Panc1 (cell line): Measurements from ENCODE around the gene CAPN10. TPM values are rescaled to one million over a fixed set of nuclear protein-coding genes. Genes with fewer than 3 reads are reported as not detected.

Experiments used
- ATAC-seq: fragments of 200-7000 bp; cut with Tn5 transposase; 2 replicates; pipeline ENCODE4 v1.9.1; 2020; ENCODE audit warnings: mild to moderate bottlenecking, moderate library complexity
- BruUV-seq: library from RNA; stranded (reverse); fragments of 400-500 nt; replicated peaks from 2 replicates; lab custom pipeline; 2021; lab: Mats Ljungman, UMichigan
- CTCF ChIA-PET: fragments of 300-600 bp; sonication (Branson Sonifier 250); formaldehyde crosslinking; loops from one replicate; lab custom pipeline; 2022; ENCODE audit warnings: antibody characterized with exemption; lab: Charles Lee
- POLR2A ChIA-PET: fragments of 300-600 bp; sonication (Branson Sonifier 250); formaldehyde crosslinking; loops from one replicate; lab custom pipeline; 2022; ENCODE audit warnings: antibody characterized with exemption; lab: Charles Lee
- DNase-seq: peaks from one replicate; pipeline ENCODE4 v3.0.0-alpha.2; 2010; ENCODE audit warnings: low read depth, low spot score
- H3K27ac ChIP-seq: 2 replicates; pipeline ENCODE4 v1.5.1; 2011; ENCODE audit warnings: mild to moderate bottlenecking, low read length, inconsistent platforms
- H3K27me3 ChIP-seq: fragments of 200-500 bp; sonication (Bioruptor generic); 2 replicates; pipeline ENCODE4 v1.6.0; 2014; ENCODE audit warnings: low read length, inconsistent platforms; ENCODE audit not compliant: control insufficient read depth, insufficient read depth
- H3K36me3 ChIP-seq: fragments of 200-500 bp; sonication (Bioruptor generic); 2 replicates; pipeline ENCODE4 v1.5.1; 2014; ENCODE audit warnings: inconsistent platforms, mild to moderate bottlenecking, low read length, moderate library complexity; ENCODE audit not compliant: control insufficient read depth, insufficient read depth
- H3K4me1 ChIP-seq: 2 replicates; pipeline ENCODE4 v1.5.1; 2011; ENCODE audit warnings: inconsistent platforms, mild to moderate bottlenecking, low read length, moderate library complexity; ENCODE audit not compliant: control insufficient read depth, insufficient read depth
- H3K4me3 ChIP-seq, 2 experiments: 2 replicates each; pipeline ENCODE4 v1.5.1; 2011 to 2012; ENCODE audit warnings: low read depth in 2 of 2, low read length in 2 of 2, mild to moderate bottlenecking in 2 of 2, inconsistent platforms in 1 of 2, moderate library complexity in 1 of 2
- H3K9me3 ChIP-seq: fragments of 200-500 bp; sonication (Bioruptor generic); 2 replicates; pipeline ENCODE4 v1.5.1; 2014; ENCODE audit warnings: low read depth, mild to moderate bottlenecking, inconsistent platforms, low read length, moderate library complexity; ENCODE audit not compliant: control insufficient read depth, insufficient read depth
- SIN3A ChIP-seq: IDR thresholded peaks from 2 replicates; pipeline ENCODE4 v1.6.1; 2012; ENCODE audit warnings: low read depth, mild to moderate bottlenecking, low read length, moderate library complexity, borderline replicate concordance; ENCODE audit not compliant: insufficient read depth
- in situ Hi-C: cut with HindIII; loops from 2 replicates; pipeline ENCODE4 v1.10.0; 2016; ENCODE audit warnings: low sequenced_read_pairs, low pct_unique_long_range_greater_than_20kb
- intact Hi-C: fragments of 100-400 bp; cut with micrococcal nuclease; formaldehyde crosslinking; loops from one replicate; pipeline ENCODE4 v1.10.0; 2022; ENCODE audit not compliant: unreplicated experiment
- total RNA-seq: library from RNA; stranded (reverse); gene quantifications from one replicate; pipeline ENCODE4 v1.2.1, GENCODE V29; 2021; ENCODE audit not compliant: unreplicated experiment
- TF ChIP-seq, protein P1 (sequence below), 2 experiments: IDR thresholded peaks; 2 replicates each; pipeline ENCODE4 v1.6.1; 2011 to 2012; ENCODE audit warnings: low read depth in 2 of 2, control low read depth in 1 of 2, low read length in 1 of 2, mild to moderate bottlenecking in 1 of 2, moderate library complexity in 1 of 2; ENCODE audit not compliant: insufficient read depth in 1 of 2
- TF ChIP-seq, protein P2 (sequence below): fragments of 450-650 bp; IDR thresholded peaks from 2 replicates; pipeline ENCODE4 v1.5.1; 2017; ENCODE audit warnings: mild to moderate bottlenecking

CAPN10 gene
- total RNA-seq, 1 experiment from 2014 or later: 38.6 TPM

DNA sequence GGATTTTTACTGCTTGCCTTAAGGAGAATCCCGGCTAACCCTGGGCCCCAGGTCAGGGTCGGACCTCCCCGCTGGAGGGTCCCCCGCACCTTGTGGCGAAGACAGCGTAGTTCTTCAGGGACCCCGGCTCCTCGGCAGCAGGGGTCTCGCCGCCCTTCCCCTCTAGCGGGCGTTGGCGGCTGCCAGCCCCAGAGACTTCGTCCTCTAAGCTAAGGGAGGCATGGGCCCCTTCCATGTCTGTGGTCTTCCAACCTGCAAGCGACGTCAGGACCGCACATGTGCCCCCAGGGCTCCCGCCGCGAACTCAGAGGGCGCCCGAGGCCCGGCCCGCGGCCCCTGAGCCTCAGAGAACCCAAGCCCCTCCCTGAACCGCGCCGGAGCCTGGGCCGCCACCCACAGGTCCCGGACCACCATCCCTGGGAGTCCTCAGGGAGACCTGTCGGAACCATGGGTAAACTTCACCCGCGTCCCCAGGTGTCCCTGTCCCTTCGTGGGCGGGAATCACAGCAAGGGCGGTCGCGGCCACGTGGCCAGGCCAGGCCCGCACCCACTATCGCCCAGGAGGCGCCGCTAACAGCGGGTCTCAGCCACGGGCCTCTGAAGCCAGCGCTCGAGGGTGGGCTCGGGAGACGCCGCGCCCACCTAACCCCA, 29.3 kb upstream of the CAPN10 start:
- CTCF ChIA-PET: interaction anchor here (0.7 to 1.0 kb wide), 2 partner anchors 43 to 365 kb away, joined by 3 to 4 read pairs; no protein-coding TSS in a partner anchor
- POLR2A ChIA-PET: interaction anchor here (0.6 kb wide), 1 partner anchor 29 kb away, joined by 4 read pairs; the partner anchor contains the start of gene CAPN10
- ATAC-seq (no peak), DNase-seq (no peak)
- Histone ChIP-seq H3K36me3 (peaks cover 4% of the 10 kb centered on the region), H3K4me1 (peaks cover 32% of the 10 kb centered on the region), H3K27me3 (no peaks in the 10 kb centered on the region), H3K9me3 (no peaks in the 10 kb centered on the region), H3K4me3 (peak overlapping the region; percentile 24 to 38), H3K27ac (peak overlapping the region; percentile 61)
- BruUV-seq: no TSS peak
- in situ Hi-C loops: no loop called here
- TF ChIP-seq, protein P1, sequence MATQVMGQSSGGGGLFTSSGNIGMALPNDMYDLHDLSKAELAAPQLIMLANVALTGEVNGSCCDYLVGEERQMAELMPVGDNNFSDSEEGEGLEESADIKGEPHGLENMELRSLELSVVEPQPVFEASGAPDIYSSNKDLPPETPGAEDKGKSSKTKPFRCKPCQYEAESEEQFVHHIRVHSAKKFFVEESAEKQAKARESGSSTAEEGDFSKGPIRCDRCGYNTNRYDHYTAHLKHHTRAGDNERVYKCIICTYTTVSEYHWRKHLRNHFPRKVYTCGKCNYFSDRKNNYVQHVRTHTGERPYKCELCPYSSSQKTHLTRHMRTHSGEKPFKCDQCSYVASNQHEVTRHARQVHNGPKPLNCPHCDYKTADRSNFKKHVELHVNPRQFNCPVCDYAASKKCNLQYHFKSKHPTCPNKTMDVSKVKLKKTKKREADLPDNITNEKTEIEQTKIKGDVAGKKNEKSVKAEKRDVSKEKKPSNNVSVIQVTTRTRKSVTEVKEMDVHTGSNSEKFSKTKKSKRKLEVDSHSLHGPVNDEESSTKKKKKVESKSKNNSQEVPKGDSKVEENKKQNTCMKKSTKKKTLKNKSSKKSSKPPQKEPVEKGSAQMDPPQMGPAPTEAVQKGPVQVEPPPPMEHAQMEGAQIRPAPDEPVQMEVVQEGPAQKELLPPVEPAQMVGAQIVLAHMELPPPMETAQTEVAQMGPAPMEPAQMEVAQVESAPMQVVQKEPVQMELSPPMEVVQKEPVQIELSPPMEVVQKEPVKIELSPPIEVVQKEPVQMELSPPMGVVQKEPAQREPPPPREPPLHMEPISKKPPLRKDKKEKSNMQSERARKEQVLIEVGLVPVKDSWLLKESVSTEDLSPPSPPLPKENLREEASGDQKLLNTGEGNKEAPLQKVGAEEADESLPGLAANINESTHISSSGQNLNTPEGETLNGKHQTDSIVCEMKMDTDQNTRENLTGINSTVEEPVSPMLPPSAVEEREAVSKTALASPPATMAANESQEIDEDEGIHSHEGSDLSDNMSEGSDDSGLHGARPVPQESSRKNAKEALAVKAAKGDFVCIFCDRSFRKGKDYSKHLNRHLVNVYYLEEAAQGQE (IDR thresholded peaks at IDR 0.05; ENCODE audit: insufficient read depth in 1 of 2, low read depth in 2 of 2, low read length in 1 of 2): no peak
- TF ChIP-seq, protein P2, sequence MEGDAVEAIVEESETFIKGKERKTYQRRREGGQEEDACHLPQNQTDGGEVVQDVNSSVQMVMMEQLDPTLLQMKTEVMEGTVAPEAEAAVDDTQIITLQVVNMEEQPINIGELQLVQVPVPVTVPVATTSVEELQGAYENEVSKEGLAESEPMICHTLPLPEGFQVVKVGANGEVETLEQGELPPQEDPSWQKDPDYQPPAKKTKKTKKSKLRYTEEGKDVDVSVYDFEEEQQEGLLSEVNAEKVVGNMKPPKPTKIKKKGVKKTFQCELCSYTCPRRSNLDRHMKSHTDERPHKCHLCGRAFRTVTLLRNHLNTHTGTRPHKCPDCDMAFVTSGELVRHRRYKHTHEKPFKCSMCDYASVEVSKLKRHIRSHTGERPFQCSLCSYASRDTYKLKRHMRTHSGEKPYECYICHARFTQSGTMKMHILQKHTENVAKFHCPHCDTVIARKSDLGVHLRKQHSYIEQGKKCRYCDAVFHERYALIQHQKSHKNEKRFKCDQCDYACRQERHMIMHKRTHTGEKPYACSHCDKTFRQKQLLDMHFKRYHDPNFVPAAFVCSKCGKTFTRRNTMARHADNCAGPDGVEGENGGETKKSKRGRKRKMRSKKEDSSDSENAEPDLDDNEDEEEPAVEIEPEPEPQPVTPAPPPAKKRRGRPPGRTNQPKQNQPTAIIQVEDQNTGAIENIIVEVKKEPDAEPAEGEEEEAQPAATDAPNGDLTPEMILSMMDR: peak; percentile 32
- no peak for TF ChIP-seq SIN3A
- intact Hi-C loops: loop anchor here (5.0 kb wide), 1 partner anchor 45 kb away; no protein-coding TSS in a partner anchor

DNA sequence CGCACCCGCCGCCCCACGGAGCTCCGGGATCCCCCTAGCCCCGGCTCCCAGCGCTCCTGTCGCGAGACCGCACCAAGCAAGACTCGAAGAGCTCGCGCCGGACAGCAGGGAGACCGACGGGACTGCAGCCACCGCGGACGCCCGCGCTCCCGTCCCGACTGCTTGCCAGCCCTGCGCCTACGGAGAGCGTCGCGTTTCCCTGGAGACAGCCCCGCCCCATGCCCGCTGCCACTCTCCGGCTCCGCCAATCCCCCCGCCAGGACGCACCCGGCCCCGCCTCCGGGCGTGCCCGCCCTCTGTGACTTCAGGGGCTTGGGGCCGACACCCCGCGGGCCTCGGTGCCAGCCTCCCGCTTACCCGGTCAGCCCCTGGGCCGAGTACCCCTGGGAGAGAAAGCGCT, 28.7 kb upstream of the CAPN10 start, which contains the start of gene ANKMY1:
Gene ANKMY1 (minus strand): TSS at position 181 of the 400 bp plus-strand sequence. CDS start 653 bp downstream, outside the sequence.
- BruUV-seq: no TSS peak
- POLR2A ChIA-PET: interaction anchor here (0.6 kb wide), 1 partner anchor 29 kb away, joined by 4 read pairs; the partner anchor contains the start of gene CAPN10
- H3K27me3 ChIP-seq: no peaks in the 10 kb centered on the region
- intact Hi-C loops (loop anchor here (5.0 kb wide), 1 partner anchor 46 kb away; no protein-coding TSS in a partner anchor), in situ Hi-C loops (no loop called here)
- TF ChIP-seq, protein P2: no peak
- TF ChIP-seq SIN3A: peak; percentile 98
- H3K4me3 ChIP-seq: peak within 1 kb of the TSS; percentile 24 to 38
- H3K9me3 ChIP-seq: no peaks in the 10 kb centered on the region
- ATAC-seq (peak; percentile 73), DNase-seq (no peak)
- H3K36me3 ChIP-seq: peaks cover 4% of the 10 kb centered on the region
- H3K27ac ChIP-seq: peak within 1 kb of the TSS; percentile 91
- H3K4me1 ChIP-seq: peaks cover 32% of the 10 kb centered on the region
- CTCF ChIA-PET: interaction anchor here (0.7 kb wide), 1 partner anchor 366 kb away, joined by 3 read pairs; no protein-coding TSS in a partner anchor
